PFSK-1 (cell line): ENCODE results near the gene TTC12.

Experiments used
- FOXP2 ChIP-seq: optimal IDR thresholded peaks from 2 replicates; pipeline ENCODE3; 2011; ENCODE audit warnings: borderline replicate concordance, control low read depth, inconsistent platforms; ENCODE audit not compliant: insufficient read depth; ENCODE audit errors: extremely low read length, extremely low read depth
- POLR2AphosphoS5 ChIP-seq: IDR thresholded peaks from 2 replicates; pipeline ENCODE4 v1.6.1; 2012; ENCODE audit warnings: low read depth, mild to moderate bottlenecking, control low read depth, low read length, moderate library complexity
- REST ChIP-seq, 2 experiments: IDR thresholded peaks; 2 replicates each; pipeline versions ENCODE4 v1.6.1 to v1.8.0; 2011 to 2012; ENCODE audit warnings: low read depth in 2 of 2, low read length in 2 of 2, control low read depth in 1 of 2, inconsistent platforms in 1 of 2, mild to moderate bottlenecking in 1 of 2, moderate library complexity in 1 of 2; ENCODE audit not compliant: insufficient read depth in 1 of 2
- SIN3A ChIP-seq: IDR thresholded peaks from 2 replicates; pipeline ENCODE4 v1.6.1; 2012; ENCODE audit warnings: mild to moderate bottlenecking, low read length, moderate library complexity, borderline replicate concordance; ENCODE audit not compliant: insufficient read depth
- TAF1 ChIP-seq: IDR thresholded peaks from 2 replicates; pipeline ENCODE4 v1.6.1; 2012; ENCODE audit warnings: low read length, control low read depth, borderline replicate concordance; ENCODE audit not compliant: insufficient read depth

GRCh38 chr11:113392236-113392921 is 78.0 kb downstream of the TTC12 start:
- no peak for TF ChIP-seq POLR2AphosphoS5
- TF ChIP-seq TAF1 = no peak
- no peak for TF ChIP-seq REST (IDR thresholded peaks at IDR 0.05; ENCODE audit: insufficient read depth in 1 of 2, low read depth in 2 of 2, low read length in 2 of 2)
- no peak for TF ChIP-seq FOXP2
- TF ChIP-seq SIN3A = no peak
